OCI-LY1 (cell line): ENCODE results near the gene SLC1A2.

Experiments
- H2AFZ ChIP-seq: fragments of 200-600 bp; sonication (generic), shearing (Covaris generic); 2 replicates; pipeline ENCODE4 v1.6.0; 2014; ENCODE audit warnings: antibody characterized with exemption, mild to moderate bottlenecking, low read length
- H3F3A ChIP-seq: fragments of 200-600 bp; sonication (generic), shearing (Covaris generic); 2 replicates; pipeline ENCODE4 v1.6.0; 2014; ENCODE audit warnings: mild to moderate bottlenecking, antibody characterized with exemption, low read length, moderate library complexity; ENCODE audit not compliant: insufficient read depth
- H3K27ac ChIP-seq: fragments of 200-600 bp; sonication (generic); 2 replicates; pipeline ENCODE4 v1.5.1; 2014; ENCODE audit warnings: low read length, mixed run types, mild to moderate bottlenecking, low read depth; ENCODE audit not compliant: poor library complexity, severe bottlenecking
- H3K27me3 ChIP-seq: fragments of 200-600 bp; sonication (generic); 2 replicates; pipeline ENCODE4 v1.6.0; 2014; ENCODE audit warnings: antibody characterized with exemption, mild to moderate bottlenecking, low read length, moderate library complexity; ENCODE audit not compliant: insufficient read depth
- H3K36me3 ChIP-seq: fragments of 200-600 bp; sonication (generic); 2 replicates; pipeline ENCODE4 v1.6.1; 2014; ENCODE audit warnings: mild to moderate bottlenecking, antibody characterized with exemption, low read length, moderate library complexity, mixed read lengths; ENCODE audit not compliant: insufficient read depth
- H3K4me1 ChIP-seq: fragments of 200-600 bp; sonication (generic); 2 replicates; pipeline ENCODE4 v1.5.1; 2014; ENCODE audit warnings: mild to moderate bottlenecking, low read length, moderate library complexity; ENCODE audit not compliant: insufficient read depth, severe bottlenecking
- H3K4me2 ChIP-seq: fragments of 200-600 bp; sonication (generic), shearing (Covaris generic); 2 replicates; pipeline ENCODE4 v1.6.1; 2014; ENCODE audit warnings: low read length
- H3K4me3 ChIP-seq: fragments of 200-600 bp; sonication (generic); 2 replicates; pipeline ENCODE4 v1.5.1; 2014; ENCODE audit warnings: low read length, low read depth, mild to moderate bottlenecking, mixed read lengths; ENCODE audit not compliant: poor library complexity, severe bottlenecking
- H3K79me2 ChIP-seq: fragments of 200-600 bp; shearing (Covaris generic); 2 replicates; pipeline ENCODE4 v1.6.1; 2016; ENCODE audit warnings: mixed run types, low read length, mixed read lengths; ENCODE audit not compliant: insufficient read depth
- H3K9ac ChIP-seq: fragments of 200-600 bp; sonication (generic), shearing (Covaris generic); 2 replicates; pipeline ENCODE4 v1.6.1; 2014; ENCODE audit warnings: mild to moderate bottlenecking, low read length, mixed read lengths
- H3K9me2 ChIP-seq: fragments of 200-600 bp; sonication (generic), shearing (Covaris generic); 2 replicates; pipeline ENCODE4 v1.6.1; 2014; ENCODE audit warnings: low read depth, mild to moderate bottlenecking, low read length, mixed read lengths
- H3K9me3 ChIP-seq: fragments of 200-600 bp; shearing (Covaris generic); 2 replicates; pipeline ENCODE4 v1.6.1; 2014; ENCODE audit warnings: low read length, mixed read lengths
- H4K20me1 ChIP-seq: fragments of 200-600 bp; sonication (generic), shearing (Covaris generic); 2 replicates; pipeline ENCODE4 v1.6.0; 2016; ENCODE audit warnings: mild to moderate bottlenecking, low read length; ENCODE audit not compliant: insufficient read depth
- CTCF ChIP-seq: fragments of 200-600 bp; sonication (generic), shearing (Covaris generic); IDR thresholded peaks from 2 replicates; pipeline ENCODE4 v1.5.1; 2017; ENCODE audit warnings: mild to moderate bottlenecking, antibody characterized with exemption, low read length, moderate library complexity, mixed read lengths
- EZH2 ChIP-seq: fragments of 200-600 bp; sonication (generic), shearing (Covaris generic); IDR thresholded peaks from 2 replicates; pipeline ENCODE4 v1.8.0; 2017; ENCODE audit warnings: borderline replicate concordance, mixed run types, mild to moderate bottlenecking, antibody characterized with exemption, low read length, moderate library complexity, mixed read lengths

Gene SLC1A2

GRCh38 chr11:35208795-35209194 lies 210.6 kb downstream of the SLC1A2 start:
- TF ChIP-seq CTCF (no peak), EZH2 (no peak)
- Histone ChIP-seq H2AFZ (no peak overlapping the region), H3K27ac (no peak overlapping the region), H3K9ac (no peak overlapping the region), H3K9me2 (no peaks in the 10 kb centered on the region), H3K4me2 (no peak overlapping the region), H3K4me1 (no peaks in the 10 kb centered on the region), H3K27me3 (no peaks in the 10 kb centered on the region; the same call in 1 of the 2 replicates), H3K9me3 (no peaks in the 10 kb centered on the region), H3F3A (no peaks in the 10 kb centered on the region), H3K79me2 (no peaks in the 10 kb centered on the region), H4K20me1 (no peaks in the 10 kb centered on the region), H3K4me3 (no peak overlapping the region), H3K36me3 (no peaks in the 10 kb centered on the region)

- no peak overlapping the region for H3K9ac ChIP-seq
- no peaks in the 10 kb centered on the region for H4K20me1 ChIP-seq
- H3K9me2 ChIP-seq = no peaks in the 10 kb centered on the region
- H3K27ac ChIP-seq = no peak overlapping the region
- no peaks in the 10 kb centered on the region for H3K79me2 ChIP-seq
- no peak overlapping the region for H2AFZ ChIP-seq
- H3K9me3 ChIP-seq = no peaks in the 10 kb centered on the region
- no peaks in the 10 kb centered on the region for H3K36me3 ChIP-seq
- no peaks in the 10 kb centered on the region for H3F3A ChIP-seq
- no peak for TF ChIP-seq CTCF
- TF ChIP-seq EZH2 = no peak
- H3K27me3 ChIP-seq = no peaks in the 10 kb centered on the region; the same call in 1 of the 2 replicates
- H3K4me1 ChIP-seq = no peaks in the 10 kb centered on the region
- no peak overlapping the region for H3K4me3 ChIP-seq
- no peak overlapping the region for H3K4me2 ChIP-seq
Observed at GRCh38 chr11:35207471-35208403, 211.6 kb downstream of the SLC1A2 start.

- Histone ChIP-seq H2AFZ (no peak overlapping the region), H3K4me3 (no peak overlapping the region), H3K27me3 (no peaks in the 10 kb centered on the region; the same call in 1 of the 2 replicates), H3K4me1 (no peaks in the 10 kb centered on the region), H3K36me3 (no peaks in the 10 kb centered on the region), H3K79me2 (no peaks in the 10 kb centered on the region), H3K9ac (no peak overlapping the region), H3F3A (no peaks in the 10 kb centered on the region), H3K4me2 (no peak overlapping the region), H3K9me2 (no peaks in the 10 kb centered on the region), H4K20me1 (no peaks in the 10 kb centered on the region), H3K27ac (no peak overlapping the region), H3K9me3 (no peaks in the 10 kb centered on the region)
- TF ChIP-seq CTCF = no peak
- no peak for TF ChIP-seq EZH2
Observed at GRCh38 chr11:35206616-35207015, 212.7 kb downstream of the SLC1A2 start.
